GM18861 (cell line): ENCODE results near the gene ADAM17.
"Not testable (repeated sequence)": the region's sequence is repeated elsewhere in the genome, so short reads cannot be mapped to it uniquely, and the experiment has no call there.

ENCODE experiments used
- ATAC-seq: cut with Tn5 transposase; IDR thresholded peaks from one replicate; pipeline ENCODE4 v1.9.1; 2021; ENCODE audit not compliant: unreplicated experiment

Gene ADAM17

DNA sequence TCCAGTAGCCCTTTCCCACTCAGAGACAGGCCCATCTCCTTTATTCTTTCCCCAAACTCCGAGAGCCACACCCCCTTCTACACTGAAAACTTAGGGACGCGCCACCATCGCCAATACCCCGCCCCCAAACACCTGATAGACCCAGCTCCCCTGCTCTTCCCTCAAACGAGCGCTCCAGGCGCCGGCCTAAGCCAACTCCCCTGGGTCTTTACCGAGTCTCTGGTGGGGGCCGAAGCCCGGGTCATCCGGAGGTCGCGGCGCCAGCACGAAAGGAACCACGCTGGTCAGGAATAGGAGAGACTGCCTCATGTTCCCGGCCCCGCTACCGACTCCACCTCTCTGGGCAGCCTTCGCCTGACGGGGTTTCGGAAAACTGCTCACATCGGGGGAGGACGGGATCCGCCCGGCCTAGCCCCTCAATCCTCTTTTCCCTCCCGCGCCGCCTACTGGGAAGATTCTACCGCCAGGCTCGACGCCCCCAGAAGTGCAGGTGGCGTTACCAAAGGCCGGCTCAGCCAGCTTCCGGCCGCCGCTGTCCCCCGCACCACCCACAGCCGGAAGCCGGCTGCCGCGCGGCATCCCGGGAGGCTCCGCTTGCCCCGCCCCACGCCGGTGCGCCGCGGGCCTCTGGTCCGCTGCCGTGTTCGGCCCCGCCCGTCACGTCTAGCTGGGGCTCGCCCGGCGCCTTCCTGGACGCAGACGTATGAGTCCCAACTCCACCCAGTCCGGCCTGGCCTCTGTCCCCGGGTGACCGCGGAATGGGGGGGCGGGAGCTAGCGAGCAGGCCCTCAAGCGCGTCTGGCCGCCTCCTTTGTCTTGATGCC, at the start of gene ADAM17:
ADAM17 (minus strand) TSS at position 534 of the 824 bp plus-strand sequence; CDS start at position 309, 225 bp downstream.
- peak; percentile 79 for ATAC-seq

GRCh38 chr2:9602412-9602811, 46.8 kb upstream of the ADAM17 start:
- ATAC-seq, result no peak

- no peak for ATAC-seq
These were observed 45.8 kb upstream of the ADAM17 start for GRCh38 chr2:9601397-9601796.

DNA sequence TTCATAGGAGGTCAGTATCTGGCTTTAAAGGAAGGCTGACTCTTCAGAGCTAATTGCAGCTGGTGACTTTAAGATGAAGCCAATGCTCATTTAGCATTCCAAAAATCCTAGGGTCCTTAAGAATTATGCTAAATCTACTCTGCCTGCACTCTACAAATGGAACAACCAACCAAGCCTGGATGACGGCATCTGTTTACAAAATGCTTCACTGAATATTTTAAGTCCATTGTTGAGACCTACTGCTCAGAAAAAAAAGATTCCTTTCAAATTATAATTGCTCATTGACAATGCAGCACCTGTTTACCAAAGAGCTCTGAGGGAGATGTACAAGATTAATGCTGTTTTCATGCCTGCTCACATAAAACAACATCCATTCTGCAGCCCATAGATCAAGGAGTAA, 43.8 kb upstream of the ADAM17 start:
- no peak for ATAC-seq

GRCh38 chr2:9596621-9597311, 41.1 kb upstream of the ADAM17 start:
- ATAC-seq, result no peak

DNA sequence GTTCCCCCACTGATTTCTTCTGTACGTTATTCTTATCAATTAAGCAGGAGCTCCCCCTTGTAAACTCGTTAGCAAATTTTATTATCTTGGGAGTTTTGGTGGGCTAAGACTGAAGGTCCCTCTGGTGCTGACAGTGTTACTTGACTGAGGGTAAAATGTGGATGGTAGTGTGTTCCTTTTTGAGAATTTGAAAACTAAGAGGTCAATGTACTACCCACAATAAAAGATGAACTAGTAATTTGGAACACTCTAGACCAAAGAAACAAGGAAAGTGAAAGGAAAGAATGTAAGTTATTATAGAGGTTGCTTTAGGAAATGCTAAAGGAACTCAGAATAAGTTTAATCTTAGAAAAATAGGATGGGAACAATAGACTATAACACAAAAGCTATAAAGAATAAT, 40.1 kb upstream of the ADAM17 start:
- no peak for ATAC-seq

DNA sequence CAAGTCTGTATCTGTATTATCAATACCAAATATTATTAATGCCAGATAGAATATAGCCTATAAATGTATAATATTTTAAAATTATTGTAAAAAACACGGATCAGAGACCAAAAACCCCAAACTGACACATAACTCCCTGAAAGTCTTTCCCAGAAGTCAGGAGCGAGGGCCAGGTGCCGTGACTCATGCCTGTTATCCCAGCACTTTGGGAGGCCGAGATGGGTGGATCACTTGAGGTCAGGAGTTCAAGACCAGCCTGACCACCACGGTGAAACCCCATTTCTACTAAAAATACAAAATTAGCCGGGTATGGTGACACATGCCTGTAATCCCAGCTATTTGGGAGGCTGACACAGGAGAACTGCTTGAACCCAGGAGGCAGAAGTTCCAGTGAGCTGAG, 39.6 kb upstream of the ADAM17 start:
- ATAC-seq, result not testable (repeated sequence)

DNA sequence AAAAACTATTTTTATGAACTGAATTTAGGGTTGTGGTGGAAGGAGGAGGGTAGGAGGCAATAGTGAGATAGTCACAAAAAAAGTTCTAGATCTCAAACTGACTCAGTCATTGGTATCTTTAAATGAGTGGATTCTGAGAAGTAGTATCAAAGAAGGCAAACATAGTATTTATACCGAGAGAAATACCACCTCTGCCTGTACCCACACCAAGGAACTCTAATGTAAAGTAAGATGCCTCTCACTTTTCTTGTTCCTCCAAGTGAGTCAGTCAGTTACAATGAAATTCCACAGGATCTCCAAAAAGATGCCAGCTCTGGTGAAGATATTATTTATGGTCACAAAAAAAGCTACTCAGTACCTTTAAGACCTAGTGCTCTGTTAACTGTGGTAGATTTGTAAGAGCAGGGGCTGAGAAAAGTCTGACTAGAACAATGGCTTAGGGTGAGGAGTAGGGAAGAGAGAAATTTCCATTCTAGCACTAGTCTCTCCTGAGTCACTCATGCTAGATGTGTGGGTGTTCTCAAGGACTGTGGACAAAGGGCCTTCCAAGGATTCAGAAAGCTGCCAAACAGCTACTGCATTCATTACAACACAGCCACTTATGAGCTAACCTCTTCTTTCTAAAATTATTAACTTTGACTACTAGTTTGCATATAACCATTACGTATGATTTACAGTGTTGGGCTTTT, 38.9 kb upstream of the ADAM17 start:
- no peak for ATAC-seq

GRCh38 chr2:9593925-9594324, 38.3 kb upstream of the ADAM17 start:
- no peak for ATAC-seq

DNA sequence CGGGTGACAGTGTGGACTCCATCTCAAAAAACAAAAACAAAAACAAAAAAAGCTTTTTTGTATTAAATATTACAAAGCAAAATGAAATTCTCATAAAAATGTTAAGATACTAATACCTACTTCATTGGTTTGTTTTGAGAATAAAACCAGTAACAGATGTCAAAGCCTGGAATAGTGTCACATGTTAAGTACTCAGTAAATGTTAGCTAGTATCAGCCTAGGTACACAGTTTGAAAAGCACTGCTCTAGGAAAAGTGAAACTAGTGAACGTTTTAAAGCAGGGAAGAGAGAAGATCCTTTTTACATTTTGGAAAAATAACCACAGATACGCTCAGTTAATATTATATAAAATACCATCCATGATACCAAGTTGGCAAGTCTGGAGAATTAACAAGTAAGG, 37.1 kb upstream of the ADAM17 start:
- no peak for ATAC-seq

GRCh38 chr2:9590641-9591040, 35.0 kb upstream of the ADAM17 start:
- no peak for ATAC-seq

- no peak for ATAC-seq
These were observed 30.8 kb upstream of the ADAM17 start for GRCh38 chr2:9586465-9586864.

GRCh38 chr2:9585486-9585885, 29.9 kb upstream of the ADAM17 start:
- no peak for ATAC-seq

DNA sequence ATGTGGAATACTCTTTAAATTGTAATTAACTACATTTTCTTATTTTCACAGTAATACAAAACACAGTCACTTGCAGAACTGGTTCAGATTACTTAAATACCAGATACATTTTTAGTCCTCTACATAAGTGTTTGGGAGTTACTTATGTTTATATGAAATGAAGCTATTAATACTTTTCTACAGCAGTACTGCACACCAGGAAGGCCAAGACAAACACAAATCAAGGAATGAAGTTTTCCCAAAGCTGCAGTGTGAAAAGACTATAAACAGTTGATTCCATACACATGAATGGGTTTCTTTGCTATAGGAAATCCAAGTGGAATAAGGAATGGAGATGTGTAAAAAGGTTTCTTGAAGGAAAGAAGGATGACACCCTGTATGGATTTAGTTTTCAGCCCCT, 29.3 kb upstream of the ADAM17 start:
- not testable (repeated sequence) for ATAC-seq

GRCh38 chr2:9582624-9583023, 27.0 kb upstream of the ADAM17 start:
- ATAC-seq, result no peak

DNA sequence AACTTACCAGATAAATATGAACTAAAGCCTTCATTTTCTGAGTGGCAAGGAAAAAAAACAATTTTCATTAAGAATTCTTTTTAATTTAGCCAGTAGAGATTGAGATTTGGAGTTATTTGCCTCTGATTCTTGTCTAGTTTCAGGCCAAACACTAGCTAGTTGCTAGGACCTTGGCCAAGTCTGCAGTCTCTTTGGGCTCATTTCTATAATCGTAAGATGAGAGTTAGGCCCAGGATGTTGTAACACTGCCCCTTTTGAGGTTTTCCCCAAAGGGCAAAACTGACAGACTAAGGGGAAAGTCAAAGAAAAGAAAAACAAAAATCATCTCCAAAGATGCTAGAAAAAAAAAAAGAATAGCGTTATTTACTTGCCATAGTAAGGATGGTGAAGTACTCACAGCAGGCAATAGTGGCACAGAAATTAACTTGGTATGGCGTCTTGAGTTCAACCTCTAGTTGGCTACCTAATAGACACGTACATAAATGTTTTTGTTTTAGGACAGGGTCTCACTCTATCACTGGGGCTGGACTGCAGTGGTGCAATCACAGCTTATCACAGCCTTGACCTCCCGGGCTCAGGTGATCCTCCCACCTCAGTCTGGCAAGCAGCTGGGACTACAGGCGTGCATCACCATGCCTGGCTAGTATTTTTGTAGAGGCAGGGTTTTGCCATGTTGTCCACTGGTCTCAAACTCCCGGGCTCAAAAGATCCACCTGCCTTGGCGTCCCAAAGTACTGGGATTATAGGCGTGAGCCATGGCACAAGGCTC, 23.0 kb upstream of the ADAM17 start:
- ATAC-seq, result no peak

- no peak for ATAC-seq
These were observed 18.7 kb upstream of the ADAM17 start for GRCh38 chr2:9574331-9574730.

GRCh38 chr2:9573840-9574239, 18.2 kb upstream of the ADAM17 start:
- no peak for ATAC-seq

- ATAC-seq, result no peak
These were observed 17.5 kb upstream of the ADAM17 start for GRCh38 chr2:9573013-9573720.
